BJ (cell line): ENCODE results near the gene PON1. TPM values are rescaled to one million over a fixed set of nuclear protein-coding genes. Genes with fewer than 3 reads are reported as not detected.

ENCODE experiments used
- CTCF ChIA-PET: fragments of 350-600 bp; formaldehyde crosslinking; extraction: SDS; loops from one replicate; lab custom pipeline; 2021; ENCODE audit warnings: antibody characterized with exemption, inconsistent platforms; lab: Yijun Ruan, JAX
- POLR2A ChIA-PET: fragments of 300-600 bp; sonication (Branson Sonifier 250); formaldehyde crosslinking; extraction: SDS; loops from one replicate; lab custom pipeline; 2021; ENCODE audit warnings: antibody characterized with exemption; lab: Charles Lee
- DNase-seq: peaks from one replicate; pipeline ENCODE4 v3.0.0-alpha.2; 2011; ENCODE audit warnings: low read depth
- H3K27me3 ChIP-seq: 2 replicates; pipeline ENCODE4 v1.6.0; 2011; ENCODE audit warnings: low read length; ENCODE audit not compliant: control insufficient read depth, insufficient read depth
- H3K36me3 ChIP-seq: 2 replicates; pipeline ENCODE4 v1.5.1; 2011; ENCODE audit warnings: low read length; ENCODE audit not compliant: control insufficient read depth, insufficient read depth
- H3K4me3 ChIP-seq: 2 replicates; pipeline ENCODE4 v1.5.1; 2011; ENCODE audit warnings: low read depth, mild to moderate bottlenecking, control low read depth, low read length
- CTCF ChIP-seq: IDR thresholded peaks from 2 replicates; pipeline ENCODE4 v1.5.1; 2011; ENCODE audit warnings: low read depth, mild to moderate bottlenecking, control low read depth, inconsistent platforms, low read length, moderate library complexity; ENCODE audit not compliant: insufficient read depth
- polyA plus RNA-seq: library from polyadenylated mRNA; depleted of rRNA; stranded (reverse); fragments of >200 nt; gene quantifications from 2 replicates; pipeline ENCODE4 v1.2.3, GENCODE V29; 2011

PON1 gene
- polyA plus RNA-seq, 1 experiment: not detected

GRCh38 chr7:95265634-95266033 lies 58.7 kb downstream of the PON1 start:
- no peak for DNase-seq
- TF ChIP-seq CTCF: no peak
- POLR2A ChIA-PET: no interaction called here
- Histone ChIP-seq H3K4me3 (no peak overlapping the region), H3K27me3 (no peaks in the 10 kb centered on the region), H3K36me3 (no peaks in the 10 kb centered on the region)
- CTCF ChIA-PET: interaction anchor here (0.7 to 1.2 kb wide), 2 partner anchors 19 to 77 kb away, joined by 3 read pairs; no protein-coding TSS in a partner anchor

GRCh38 chr7:95264363-95264891 lies 59.9 kb downstream of the PON1 start:
- no peaks in the 10 kb centered on the region for H3K27me3 ChIP-seq
- H3K4me3 ChIP-seq: no peak overlapping the region
- ChIA-PET POLR2A (no interaction called here), CTCF (interaction anchor here (1.2 kb wide), 1 partner anchor 18 kb away, joined by 3 read pairs; no protein-coding TSS in a partner anchor)
- DNase-seq: no peak
- no peaks in the 10 kb centered on the region for H3K36me3 ChIP-seq
- no peak for TF ChIP-seq CTCF

- H3K4me3 ChIP-seq: no peak overlapping the region
- DNase-seq: no peak
- no peaks in the 10 kb centered on the region for H3K36me3 ChIP-seq
- no peak for TF ChIP-seq CTCF
- no peaks in the 10 kb centered on the region for H3K27me3 ChIP-seq
- ChIA-PET POLR2A (no interaction called here), CTCF (no interaction called here)
Observed at GRCh38 chr7:95263785-95264362, 60.5 kb downstream of the PON1 start.

DNA sequence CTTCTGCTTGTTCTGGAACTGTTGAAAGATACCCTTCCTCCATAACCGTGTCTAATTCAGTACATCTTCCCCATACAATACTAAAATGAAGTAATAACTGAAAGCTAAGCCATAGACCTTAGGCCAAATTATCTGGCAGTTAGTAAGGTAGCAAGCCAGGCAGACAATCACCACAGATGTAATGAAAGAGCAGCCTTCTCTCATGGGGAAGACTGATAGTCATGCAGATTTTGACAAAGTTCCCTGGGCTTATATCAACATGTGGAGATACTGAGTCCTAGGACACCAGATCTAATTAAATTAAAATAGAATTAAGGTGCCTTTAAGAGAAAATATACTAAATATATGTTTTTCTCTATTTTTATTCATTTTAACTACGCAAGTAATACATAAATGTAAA lies 61.5 kb downstream of the PON1 start:
- no peak overlapping the region for H3K4me3 ChIP-seq
- DNase-seq: no peak
- CTCF ChIA-PET: no interaction called here
- no peaks in the 10 kb centered on the region for H3K27me3 ChIP-seq
- POLR2A ChIA-PET: no interaction called here
- no peaks in the 10 kb centered on the region for H3K36me3 ChIP-seq
- TF ChIP-seq CTCF: no peak

DNA sequence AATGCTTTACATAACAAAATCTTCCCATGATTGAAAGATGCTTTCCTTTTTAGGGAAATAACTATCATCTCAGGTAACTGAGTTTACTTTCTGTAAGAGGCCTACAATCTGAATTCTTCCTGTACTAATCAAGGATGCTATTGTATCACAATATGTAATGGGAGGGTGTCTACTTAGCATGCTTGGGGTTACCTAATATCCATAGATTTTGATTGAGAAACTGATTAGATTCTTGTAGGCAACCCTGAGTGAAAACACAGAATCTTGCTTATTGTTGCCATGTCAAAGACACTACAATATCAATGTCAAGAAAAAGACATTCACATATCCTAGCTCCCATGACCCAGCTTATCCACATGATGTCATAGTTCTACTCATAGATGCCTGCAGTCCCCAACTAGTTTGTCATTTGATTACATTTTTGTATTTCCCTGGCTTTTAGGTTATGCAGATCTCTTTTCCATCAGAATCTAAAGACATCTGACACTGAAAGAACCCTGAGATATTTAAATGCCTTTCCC lies 62.4 kb downstream of the PON1 start:
- no peak for TF ChIP-seq CTCF
- ChIA-PET CTCF (no interaction called here), POLR2A (no interaction called here)

More for the DNA sequence above, 62.4 kb downstream of the PON1 start:
- Histone ChIP-seq H3K36me3 (no peaks in the 10 kb centered on the region), H3K27me3 (no peaks in the 10 kb centered on the region), H3K4me3 (no peak overlapping the region)
- DNase-seq: no peak
